Activated CD4-positive, alpha-beta T cell treated with anti-CD3 and anti-CD28 coated beads, Interleukin-2, amount 10 ng/mL, durations not matched to agents 24 days and 14 days (primary cell): ENCODE data around the gene SCAMP2. TPM values are rescaled to one million over a fixed set of nuclear protein-coding genes. Genes with fewer than 3 reads are reported as not detected.
"Not testable (repeated sequence)": the region's sequence is repeated elsewhere in the genome, so short reads cannot be mapped to it uniquely, and the experiment has no call there.

Source experiments
- DNase-seq: peaks from one replicate; pipeline ENCODE4 v3.0.0; 2022
- H3K27ac Mint-ChIP-seq: one replicate; pipeline ENCODE4 v1.8.0; 2022; ENCODE audit warnings: mild to moderate bottlenecking, mixed read lengths
- H3K27me3 Mint-ChIP-seq: one replicate; pipeline ENCODE4 v1.8.0; 2022; ENCODE audit warnings: mixed read lengths
- H3K36me3 Mint-ChIP-seq: one replicate; pipeline ENCODE4 v1.8.0; 2022; ENCODE audit warnings: low read depth, mild to moderate bottlenecking, mixed read lengths
- H3K4me1 Mint-ChIP-seq: one replicate; pipeline ENCODE4 v1.8.0; 2021; ENCODE audit warnings: mixed read lengths
- H3K4me3 Mint-ChIP-seq: one replicate; pipeline ENCODE4 v1.8.0; 2022; ENCODE audit warnings: mild to moderate bottlenecking, moderate library complexity, mixed read lengths
- H3K9me3 Mint-ChIP-seq: one replicate; pipeline ENCODE4 v1.8.0; 2021; ENCODE audit warnings: mixed read lengths
- intact Hi-C: fragments of 100-400 bp; cut with micrococcal nuclease; formaldehyde crosslinking; loops from one replicate; pipeline ENCODE4 v1.15.1; 2023
- total RNA-seq: library from RNA; stranded (reverse); gene quantifications from 2 replicates; pipeline ENCODE4 v1.2.3, GENCODE V29; 2022

Gene SCAMP2
- total RNA-seq, 1 donor from 2014 or later: 94.8 TPM

DNA sequence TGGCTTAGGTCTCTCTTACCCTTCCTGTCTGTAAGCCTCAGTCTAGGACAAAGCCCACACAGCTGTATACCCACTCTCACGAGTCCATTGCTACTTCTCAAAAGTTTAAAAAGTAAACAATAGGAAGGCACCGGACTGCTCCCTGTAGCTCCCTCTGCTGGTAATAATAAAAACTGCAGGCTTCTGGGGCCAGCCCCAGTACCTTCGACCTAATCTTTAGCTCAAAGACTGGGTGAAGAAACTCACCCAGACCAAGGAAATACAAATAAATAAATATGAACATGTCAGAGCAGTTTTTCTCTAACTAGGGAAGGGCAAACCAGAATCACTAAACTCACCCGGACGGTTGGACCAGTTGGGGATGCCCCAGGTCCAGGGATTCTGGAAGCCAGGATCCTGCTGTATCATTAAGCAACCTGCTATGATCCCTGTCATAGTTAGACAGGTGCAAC lies 28.5 kb upstream of the SCAMP2 start:
- intact Hi-C loops: loop anchor here (1.0 kb wide), 1 partner anchor 12 kb away; no protein-coding TSS in a partner anchor
- peaks cover 48% of the 10 kb centered on the region for H3K36me3 Mint-ChIP-seq

DNA sequence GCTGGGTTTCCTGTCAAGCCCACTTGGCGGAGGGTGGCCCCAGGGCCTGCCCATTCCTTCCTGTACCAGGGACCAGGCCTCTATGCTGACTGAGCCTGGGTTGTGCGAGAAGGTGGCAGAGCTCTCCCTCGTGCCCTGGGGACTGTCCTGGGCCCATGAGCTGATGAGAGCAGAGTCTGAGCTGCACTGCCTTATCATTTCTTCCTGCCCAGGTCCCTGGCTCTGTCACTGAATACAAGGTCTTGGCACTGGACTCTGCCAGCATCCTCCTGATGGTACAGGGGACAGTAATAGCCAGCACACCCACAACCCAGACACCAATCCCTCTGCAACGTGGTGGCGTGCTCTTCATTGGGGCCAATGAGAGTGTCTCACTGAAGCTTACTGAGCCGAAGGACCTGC lies 24.1 kb upstream of the SCAMP2 start:
- H3K27ac Mint-ChIP-seq: peak overlapping the region; percentile 29
- intact Hi-C loops: no loop called here
- peaks cover 24% of the 10 kb centered on the region for H3K4me1 Mint-ChIP-seq
- H3K27me3 Mint-ChIP-seq: no peaks in the 10 kb centered on the region
- no peak overlapping the region for H3K4me3 Mint-ChIP-seq
- peaks cover 50% of the 10 kb centered on the region for H3K36me3 Mint-ChIP-seq
- DNase-seq: no peak
- H3K9me3 Mint-ChIP-seq: no peaks in the 10 kb centered on the region

More for the DNA sequence above, 28.5 kb upstream of the SCAMP2 start:
- no peaks in the 10 kb centered on the region for H3K27me3 Mint-ChIP-seq
- no peaks in the 10 kb centered on the region for H3K9me3 Mint-ChIP-seq
- H3K27ac Mint-ChIP-seq: no peak overlapping the region
- H3K4me1 Mint-ChIP-seq: peaks cover 26% of the 10 kb centered on the region
- no peak overlapping the region for H3K4me3 Mint-ChIP-seq
- DNase-seq: peak; percentile 91

DNA sequence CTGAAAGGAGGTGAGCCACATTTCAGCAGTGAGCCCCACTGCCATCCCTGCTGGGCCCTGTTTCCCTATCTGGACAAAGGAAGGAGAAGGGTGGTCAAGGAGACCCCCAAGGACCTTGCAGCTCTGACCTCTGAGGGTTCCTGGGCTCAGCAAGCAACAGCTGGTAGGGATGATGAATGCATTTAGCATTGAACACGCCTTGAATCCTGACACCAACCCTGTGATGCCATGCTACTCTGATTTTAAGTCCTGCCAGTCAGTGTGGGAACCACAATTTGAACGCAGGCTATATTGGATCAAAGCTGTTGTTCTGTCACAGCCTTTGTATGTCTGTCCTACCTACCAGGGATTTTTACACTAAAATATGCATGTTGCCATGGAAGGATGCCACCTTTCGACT lies 23.2 kb upstream of the SCAMP2 start:
- intact Hi-C loops: no loop called here
- Mint-ChIP-seq H3K27ac (no peak overlapping the region), H3K36me3 (peaks cover 56% of the 10 kb centered on the region)

DNA sequence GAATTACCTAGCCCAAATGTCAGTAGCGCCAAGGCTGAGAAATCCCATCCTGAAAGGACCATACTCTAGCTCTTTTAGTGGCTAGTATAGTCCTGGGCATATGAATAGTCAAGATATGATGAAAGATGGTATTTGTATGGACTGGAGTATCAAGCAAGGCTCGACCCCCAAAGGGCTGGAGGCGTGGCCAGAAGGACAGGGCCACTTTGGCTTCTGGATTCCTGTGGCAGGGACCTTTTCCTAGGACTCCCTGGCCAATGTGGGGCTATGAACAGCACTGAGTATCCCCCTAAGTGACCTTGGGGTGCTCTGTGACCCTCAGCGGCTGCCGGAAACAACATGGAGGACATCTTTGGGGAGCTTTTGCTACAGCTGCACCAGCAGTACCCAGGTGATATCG lies 22.7 kb upstream of the SCAMP2 start:
- DNase-seq: no peak
- Mint-ChIP-seq H3K27me3 (no peaks in the 10 kb centered on the region), H3K4me3 (no peak overlapping the region), H3K27ac (no peak overlapping the region), H3K9me3 (no peaks in the 10 kb centered on the region), H3K36me3 (peaks cover 58% of the 10 kb centered on the region), H3K4me1 (peaks cover 22% of the 10 kb centered on the region)
- intact Hi-C loops: no loop called here

More for the DNA sequence above, 23.2 kb upstream of the SCAMP2 start:
- no peak for DNase-seq
- no peaks in the 10 kb centered on the region for H3K27me3 Mint-ChIP-seq
- peaks cover 19% of the 10 kb centered on the region for H3K4me1 Mint-ChIP-seq
- no peak overlapping the region for H3K4me3 Mint-ChIP-seq
- H3K9me3 Mint-ChIP-seq: no peaks in the 10 kb centered on the region

DNA sequence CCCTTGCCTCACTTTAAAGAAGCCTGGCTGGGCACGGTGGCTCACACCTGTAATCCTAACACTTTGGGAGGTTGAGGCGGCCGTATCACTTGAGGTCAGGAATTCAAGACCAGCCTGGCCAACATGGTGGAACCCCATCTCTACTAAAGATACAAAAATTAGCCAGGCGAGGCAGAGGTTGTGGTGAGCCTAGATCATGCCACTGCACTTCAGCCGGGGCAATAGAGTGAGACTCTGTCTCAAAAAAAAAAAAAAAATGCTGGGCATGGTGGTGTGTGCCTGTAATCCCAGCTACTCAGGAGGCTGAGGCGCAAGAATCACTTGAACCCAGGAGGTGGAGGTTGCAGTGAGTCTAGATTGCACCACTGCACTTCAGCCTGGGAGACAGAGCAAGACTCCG lies 21.2 kb upstream of the SCAMP2 start:
- H3K36me3 Mint-ChIP-seq: peaks cover 53% of the 10 kb centered on the region
- H3K27me3 Mint-ChIP-seq, intact Hi-C loops, H3K9me3 Mint-ChIP-seq, H3K4me3 Mint-ChIP-seq, H3K27ac Mint-ChIP-seq, DNase-seq: not testable (repeated sequence)
- H3K4me1 Mint-ChIP-seq: peaks cover 31% of the 10 kb centered on the region

DNA sequence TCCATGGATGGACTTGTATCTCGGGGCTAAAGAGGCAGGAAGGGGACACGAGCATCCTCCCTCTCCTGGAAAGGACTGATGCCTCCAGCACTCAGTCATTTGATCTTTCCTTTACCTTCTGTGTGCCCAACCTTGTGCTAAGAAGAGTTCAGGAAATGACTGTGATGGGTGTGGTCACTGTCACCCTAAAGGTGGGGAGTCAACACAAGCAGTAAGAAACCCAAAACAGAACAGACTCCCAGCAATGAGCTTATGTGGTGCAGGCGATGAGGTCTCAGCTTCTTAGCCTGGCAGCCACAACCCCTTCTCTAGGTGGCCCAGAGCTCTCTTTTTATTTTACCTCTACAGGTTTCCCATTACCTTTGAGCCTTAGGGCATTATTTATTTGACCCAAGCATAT lies 20.5 kb upstream of the SCAMP2 start:
- H3K36me3 Mint-ChIP-seq: peaks cover 51% of the 10 kb centered on the region
- H3K9me3 Mint-ChIP-seq: no peaks in the 10 kb centered on the region
- intact Hi-C loops: no loop called here

DNA sequence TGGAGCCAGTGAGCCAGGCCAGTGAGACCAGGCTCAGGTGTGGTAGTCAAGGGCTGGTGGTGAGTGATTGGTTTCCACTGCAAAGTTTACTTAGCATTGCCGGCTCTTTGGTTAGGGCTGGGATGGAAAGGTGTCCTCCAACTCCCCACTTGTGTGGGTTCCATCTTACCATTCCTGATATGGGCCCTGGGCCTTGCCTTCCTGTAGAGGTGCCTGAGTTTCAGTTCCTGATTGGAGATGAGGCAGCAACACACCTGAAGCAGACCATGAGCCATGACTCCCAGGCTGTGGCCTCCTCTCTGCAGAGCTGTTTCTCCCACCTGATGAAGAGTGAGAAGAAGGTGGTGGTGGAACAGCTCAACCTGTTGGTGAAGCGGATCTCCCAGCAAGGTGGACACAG lies 19.8 kb upstream of the SCAMP2 start:
- DNase-seq: no peak
- Mint-ChIP-seq H3K27ac (peak overlapping the region; percentile 91), H3K36me3 (peaks cover 48% of the 10 kb centered on the region), H3K27me3 (no peaks in the 10 kb centered on the region), H3K4me3 (peak overlapping the region; percentile 69), H3K4me1 (peaks cover 37% of the 10 kb centered on the region), H3K9me3 (no peaks in the 10 kb centered on the region)
- intact Hi-C loops: no loop called here

More for the DNA sequence above, 20.5 kb upstream of the SCAMP2 start:
- Mint-ChIP-seq H3K27ac (peak overlapping the region; percentile 91), H3K4me3 (peak overlapping the region; percentile 69), H3K27me3 (no peaks in the 10 kb centered on the region), H3K4me1 (peaks cover 38% of the 10 kb centered on the region)
- DNase-seq: peak; percentile 85

DNA sequence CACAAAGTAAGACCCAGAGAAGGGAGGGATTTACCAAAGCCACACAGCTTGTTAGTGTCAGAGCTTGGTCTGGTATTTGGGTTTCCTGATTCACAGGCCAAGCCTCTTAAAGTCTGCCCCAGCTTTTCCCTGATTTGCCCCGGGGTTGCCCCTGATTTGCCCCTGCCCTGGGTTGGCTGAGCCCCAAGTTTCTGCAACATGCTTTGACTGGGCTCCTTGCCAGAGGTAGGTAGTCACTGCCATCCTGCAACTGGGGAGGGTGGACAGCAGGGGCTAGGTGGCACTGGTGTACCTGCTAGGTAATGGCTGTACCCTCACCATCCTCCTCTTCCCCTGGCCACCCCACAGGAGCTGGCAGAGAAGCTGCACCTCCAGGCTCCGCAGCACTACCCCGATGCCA lies 19.1 kb upstream of the SCAMP2 start:
- Mint-ChIP-seq H3K27me3 (no peaks in the 10 kb centered on the region), H3K4me3 (peak overlapping the region; percentile 27), H3K27ac (no peak overlapping the region), H3K36me3 (peaks cover 45% of the 10 kb centered on the region), H3K4me1 (peaks cover 39% of the 10 kb centered on the region), H3K9me3 (no peaks in the 10 kb centered on the region)
- intact Hi-C loops: no loop called here
- DNase-seq: no peak

DNA sequence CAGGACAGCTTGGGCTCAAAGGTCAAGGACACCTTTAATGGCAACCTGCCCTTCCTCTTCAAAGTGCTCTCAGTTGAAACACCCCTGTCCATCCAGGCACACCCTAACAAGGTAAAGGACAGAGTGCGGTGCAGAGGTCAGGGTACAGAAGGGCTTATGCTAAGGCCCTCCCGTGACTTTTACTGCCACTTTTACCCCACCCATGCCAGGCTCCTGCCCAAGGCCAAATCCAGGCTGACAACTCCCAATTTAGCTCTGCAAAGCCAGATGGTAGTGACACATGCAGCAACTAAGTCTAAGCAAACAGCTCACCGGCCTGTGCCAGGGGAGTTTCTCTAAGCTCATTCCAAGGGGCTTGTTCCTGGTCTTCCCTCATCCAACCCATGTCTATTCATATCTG lies 18.3 kb upstream of the SCAMP2 start:
- intact Hi-C loops: no loop called here
- DNase-seq: no peak
- Mint-ChIP-seq H3K36me3 (peaks cover 39% of the 10 kb centered on the region), H3K4me3 (peak overlapping the region; percentile 27), H3K27me3 (no peaks in the 10 kb centered on the region), H3K27ac (peak overlapping the region; percentile 35), H3K9me3 (no peaks in the 10 kb centered on the region), H3K4me1 (peaks cover 39% of the 10 kb centered on the region)

DNA sequence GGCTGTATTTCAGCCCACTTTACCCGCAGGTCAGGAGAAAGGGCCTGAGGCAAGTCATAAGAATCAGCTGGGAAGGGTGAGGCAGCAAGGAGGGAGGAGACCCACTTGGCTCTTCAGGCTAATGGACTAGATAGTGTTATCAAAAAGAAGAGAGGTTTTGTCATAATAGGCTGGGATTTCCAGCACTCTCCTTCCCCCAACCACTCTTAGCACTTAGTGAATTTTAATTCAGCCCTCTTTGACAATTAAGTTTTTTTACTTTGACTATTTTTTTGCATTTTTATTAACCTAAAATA lies 17.4 kb upstream of the SCAMP2 start:
- H3K4me1 Mint-ChIP-seq: peaks cover 39% of the 10 kb centered on the region
- no peak for DNase-seq
- no peaks in the 10 kb centered on the region for H3K9me3 Mint-ChIP-seq
- peaks cover 36% of the 10 kb centered on the region for H3K36me3 Mint-ChIP-seq
- H3K4me3 Mint-ChIP-seq: peak overlapping the region; percentile 80
- intact Hi-C loops: loop anchor here (1.0 kb wide), 1 partner anchor 16 kb away; the partner anchor contains the start of gene FAM219B
- H3K27ac Mint-ChIP-seq: peak overlapping the region; percentile 84
- H3K27me3 Mint-ChIP-seq: no peaks in the 10 kb centered on the region

DNA sequence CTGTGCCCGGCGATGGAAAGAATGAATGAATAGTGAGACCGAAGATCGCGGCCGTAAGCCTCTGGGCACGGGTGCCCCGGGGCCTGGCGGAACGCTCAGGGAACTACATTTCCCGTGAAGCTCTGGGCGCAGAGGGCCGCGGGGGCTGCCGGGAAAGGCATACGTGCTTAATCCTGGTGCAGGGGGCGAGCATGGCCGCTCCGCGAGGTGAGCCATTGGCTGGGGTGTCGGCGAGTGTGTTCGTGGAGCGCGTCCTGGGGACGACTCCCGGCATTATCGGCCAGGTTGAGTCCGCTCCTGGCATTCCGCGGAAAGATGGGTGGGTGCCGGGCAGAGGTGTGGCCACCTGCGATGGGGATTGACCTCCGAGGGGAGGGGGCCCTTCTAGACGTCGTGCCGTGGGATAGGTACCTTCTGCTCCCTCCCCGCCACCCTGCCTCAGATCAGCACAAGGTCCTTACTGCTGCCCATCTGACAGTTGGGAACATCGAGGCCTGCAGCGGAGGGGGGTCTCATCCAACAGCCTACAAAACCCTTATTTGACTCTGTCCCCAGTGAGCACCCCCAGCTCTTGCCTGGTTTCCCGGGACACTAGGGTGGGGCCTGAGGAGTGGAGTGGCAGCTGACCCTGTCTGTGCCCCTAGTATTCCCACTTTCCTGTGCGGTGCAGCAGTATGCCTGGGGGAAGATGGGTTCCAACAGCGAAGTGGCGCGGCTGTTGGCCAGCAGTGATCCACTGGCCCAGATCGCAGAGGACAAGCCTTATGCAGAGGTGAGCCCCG lies 16.9 kb upstream of the SCAMP2 start, which contains the start of gene MPI:
MPI (plus strand) TSS at position 160 of the 782 bp plus-strand sequence; CDS start at position 192, 32 bp downstream.
- DNase-seq: peak; percentile 96
- H3K27ac Mint-ChIP-seq: peak within 1 kb of the TSS; percentile 84
- peak within 1 kb of the TSS; percentile 80 for H3K4me3 Mint-ChIP-seq
- H3K36me3 Mint-ChIP-seq: peaks cover 32% of the 10 kb centered on the region
- intact Hi-C loops: loop anchor here (1.0 kb wide), 5 partner anchors 11 to 48 kb away; partner anchors contain the start of genes COX5A, FAM219B and SCAMP2
- no peaks in the 10 kb centered on the region for H3K9me3 Mint-ChIP-seq
- H3K27me3 Mint-ChIP-seq: no peaks in the 10 kb centered on the region
- peaks cover 39% of the 10 kb centered on the region for H3K4me1 Mint-ChIP-seq

DNA sequence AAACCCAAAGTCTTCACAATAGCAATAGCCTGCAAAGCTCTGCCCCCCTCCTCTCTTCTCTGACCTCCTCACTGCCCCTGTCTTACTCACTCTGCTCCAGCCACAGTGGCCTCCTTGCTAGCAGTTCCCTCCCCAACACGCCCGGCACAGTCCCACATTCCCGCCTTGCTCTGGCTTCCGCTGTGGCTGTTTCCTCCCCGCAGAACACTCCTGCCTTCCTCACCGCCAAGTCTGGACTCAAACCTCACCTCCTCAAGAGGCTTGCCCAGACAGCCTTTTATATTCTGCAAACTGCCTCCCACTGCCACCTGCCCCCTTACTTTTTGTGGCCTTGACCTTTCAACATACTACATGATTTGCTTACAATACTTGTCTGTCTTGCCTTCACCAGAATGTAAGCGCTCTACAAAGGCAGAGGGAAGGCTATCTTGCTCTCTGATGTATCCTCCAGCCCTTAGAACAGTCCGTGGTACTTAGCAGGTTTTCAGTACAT lies 16.3 kb upstream of the SCAMP2 start:
- peak overlapping the region; percentile 84 for H3K27ac Mint-ChIP-seq
- H3K27me3 Mint-ChIP-seq: no peaks in the 10 kb centered on the region
- peak overlapping the region; percentile 80 for H3K4me3 Mint-ChIP-seq
- DNase-seq: peak; percentile 80
- intact Hi-C loops: loop anchor here (1.0 kb wide), 4 partner anchors 12 to 49 kb away; partner anchors contain the start of genes COX5A and SCAMP2
- H3K9me3 Mint-ChIP-seq: no peaks in the 10 kb centered on the region
- peaks cover 31% of the 10 kb centered on the region for H3K36me3 Mint-ChIP-seq
- peaks cover 41% of the 10 kb centered on the region for H3K4me1 Mint-ChIP-seq

DNA sequence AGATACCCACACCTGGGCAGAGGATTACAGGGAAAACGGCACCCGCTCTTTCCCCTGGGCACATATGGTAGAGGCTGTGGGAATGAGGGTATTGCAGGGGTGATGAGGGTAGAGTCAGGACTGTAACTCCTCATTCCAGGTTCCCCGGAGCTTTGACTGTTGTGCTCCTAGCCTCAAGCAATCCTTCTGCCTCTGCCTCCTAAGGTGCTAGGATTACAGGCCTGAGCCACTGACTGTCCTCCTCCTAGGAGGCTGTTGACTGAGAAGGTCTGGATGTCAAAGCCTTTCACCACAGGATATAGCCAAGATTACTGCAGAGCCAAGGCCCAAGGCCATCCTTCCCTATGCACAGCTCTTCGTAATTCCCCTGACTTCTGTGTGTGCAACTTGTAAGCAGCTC lies 15.6 kb upstream of the SCAMP2 start:
- intact Hi-C loops: loop anchor here (1.0 kb wide), 4 partner anchors 13 to 50 kb away; partner anchors contain the start of genes COX5A and SCAMP2

DNA sequence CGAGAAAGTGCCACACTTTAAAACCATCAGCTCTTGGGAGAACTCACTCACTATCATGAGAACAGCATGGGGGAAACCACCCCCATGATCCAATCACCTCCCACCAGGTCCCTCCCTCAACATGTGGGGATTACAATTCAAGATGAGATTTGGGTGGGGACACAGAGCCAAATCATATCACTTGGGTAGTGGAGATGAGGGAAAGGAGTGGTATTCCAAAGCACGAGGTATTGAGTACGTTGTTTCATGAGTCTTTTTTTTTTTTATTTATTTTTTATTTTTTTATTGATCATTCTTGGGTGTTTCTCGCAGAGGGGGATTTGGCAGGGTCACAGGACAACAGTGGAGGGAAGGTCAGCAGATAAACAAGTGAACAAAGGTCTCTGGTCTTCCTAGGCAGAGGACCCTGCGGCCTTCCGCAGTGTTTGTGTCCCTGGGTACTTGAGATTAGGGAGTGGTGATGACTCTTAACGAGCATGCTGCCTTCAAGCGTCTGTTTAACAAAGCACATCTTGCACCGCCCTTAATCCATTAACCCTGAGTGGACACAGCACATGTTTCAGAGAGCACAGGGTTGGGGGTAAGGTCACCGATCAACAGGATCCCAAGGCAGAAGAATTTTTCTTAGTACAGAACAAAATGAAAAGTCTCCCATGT lies 14.5 kb upstream of the SCAMP2 start:
- H3K27me3 Mint-ChIP-seq, intact Hi-C loops, DNase-seq, H3K9me3 Mint-ChIP-seq, H3K4me3 Mint-ChIP-seq: not testable (repeated sequence)
- Mint-ChIP-seq H3K36me3 (peaks cover 18% of the 10 kb centered on the region), H3K4me1 (peaks cover 34% of the 10 kb centered on the region), H3K27ac (peak overlapping the region; percentile 31)

More for the DNA sequence above, 15.6 kb upstream of the SCAMP2 start:
- Mint-ChIP-seq H3K9me3 (no peaks in the 10 kb centered on the region), H3K27ac (peak overlapping the region; percentile 84), H3K4me3 (peak overlapping the region; percentile 80), H3K27me3 (no peaks in the 10 kb centered on the region), H3K36me3 (peaks cover 29% of the 10 kb centered on the region), H3K4me1 (peaks cover 45% of the 10 kb centered on the region)
- DNase-seq: no peak
